Subcutaneous adipose tissue (tissue), 4 donors: ENCODE data around the gene KPNA4. TPM values are rescaled to one million over a fixed set of nuclear protein-coding genes. Genes with fewer than 3 reads are reported as not detected.

Experiments used
- CTCF ChIP-seq: fragments of 450-650 bp; IDR thresholded peaks from one replicate; pipeline ENCODE4 v1.5.1; 2016; ENCODE audit warnings: low read depth, mild to moderate bottlenecking, control low read depth, antibody characterized with exemption, moderate library complexity
- total RNA-seq, 4 donors: library from RNA; depleted of rRNA; stranded (reverse); fragments of >200 nt; gene quantifications; one replicate each; pipeline ENCODE4 v1.1.0, GENCODE V29; 2016

The KPNA4 gene
- total RNA-seq, 4 donors from 2014 or later = 31.1 to 70.3 (median 39.8) TPM

DNA sequence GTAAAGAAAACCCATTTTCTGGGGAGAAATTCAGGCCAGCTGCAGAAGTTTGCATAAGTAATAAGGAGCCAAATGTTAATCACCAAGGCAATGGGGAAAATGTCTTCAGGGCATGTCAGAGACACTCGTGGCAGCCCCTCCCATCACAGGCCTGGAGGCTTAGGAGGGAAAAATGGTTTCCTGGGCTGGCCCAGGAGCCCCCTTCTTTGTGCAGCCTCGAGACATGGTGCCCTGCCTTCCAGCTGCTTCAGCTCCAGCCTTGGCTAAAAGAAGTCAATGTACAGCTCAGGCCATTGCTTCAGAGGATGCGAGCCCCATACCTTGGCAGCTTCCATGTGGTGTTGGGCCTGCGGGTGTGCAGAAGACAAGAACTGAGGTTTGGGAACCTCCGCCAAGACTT, 95.2 kb downstream of the KPNA4 start:
- no peak for TF ChIP-seq CTCF

- TF ChIP-seq CTCF = no peak
Observed at GRCh38 chr3:160464971-160465370, 100.4 kb downstream of the KPNA4 start.

GRCh38 chr3:160464321-160464720, 101.0 kb downstream of the KPNA4 start:
- no peak for TF ChIP-seq CTCF

DNA sequence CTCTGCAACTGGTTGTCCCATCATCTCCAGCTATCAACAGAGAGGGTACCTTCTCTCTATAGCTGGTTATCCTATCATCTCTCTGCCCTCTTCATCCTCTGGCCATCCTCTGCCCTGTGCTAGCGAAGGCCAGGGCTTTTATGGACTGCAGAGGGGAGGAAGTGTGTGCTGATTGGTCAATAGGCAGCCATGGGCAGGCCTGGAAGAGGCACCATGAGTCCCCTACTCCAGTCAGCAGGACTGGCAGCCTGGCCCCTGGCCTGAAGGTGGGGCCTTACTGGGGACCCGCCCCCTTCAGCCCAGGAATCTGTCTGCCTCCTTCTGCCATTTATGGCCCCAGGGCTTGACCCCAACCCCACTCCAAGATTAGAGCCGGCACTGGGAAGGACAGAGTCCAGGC, 105.3 kb downstream of the KPNA4 start:
- no peak for TF ChIP-seq CTCF

DNA sequence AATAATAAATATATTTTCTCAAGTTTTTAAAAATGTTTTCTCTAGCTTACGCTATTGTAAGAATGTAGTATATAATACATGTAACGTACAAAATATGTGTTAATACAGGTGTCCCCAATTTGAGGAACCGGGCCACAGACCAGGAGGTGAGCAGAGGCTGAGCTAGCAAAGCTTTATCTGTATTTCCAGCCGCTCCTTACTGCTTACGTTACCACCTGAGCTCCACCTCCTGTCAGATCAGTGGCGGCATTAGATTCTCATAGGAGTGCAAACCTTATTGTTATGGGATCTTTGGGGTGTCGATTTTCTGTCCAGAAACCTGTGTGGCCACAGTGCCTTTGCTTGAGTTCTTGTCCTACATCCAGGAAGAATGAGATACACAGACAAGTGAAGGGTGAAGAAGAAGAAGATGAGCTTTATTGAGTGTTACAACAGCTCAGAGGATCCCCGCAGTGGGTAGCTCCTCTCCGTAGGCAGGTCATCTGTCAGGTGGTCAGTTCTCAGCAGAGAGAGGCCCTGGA, 105.9 kb downstream of the KPNA4 start:
- TF ChIP-seq CTCF = no peak

DNA sequence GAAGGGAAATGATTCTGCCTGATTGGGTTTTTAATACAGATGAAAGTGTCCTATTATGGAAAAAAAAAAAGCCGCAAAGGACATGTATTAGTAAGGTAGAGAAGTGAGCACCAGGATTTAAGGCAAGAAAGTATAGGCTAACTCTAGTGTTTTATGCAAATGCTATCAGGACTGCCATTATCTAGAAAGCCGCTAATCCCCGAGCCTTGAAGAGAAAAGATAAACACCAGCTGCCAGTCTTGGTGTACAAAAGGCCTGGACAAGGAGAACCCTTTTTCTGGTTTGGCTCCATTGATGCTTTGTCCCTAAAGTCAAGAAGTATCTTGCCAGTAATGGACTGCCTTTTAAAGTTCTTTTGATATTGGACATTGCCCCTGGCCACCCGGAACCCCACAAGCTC, 107.2 kb downstream of the KPNA4 start:
- no peak for TF ChIP-seq CTCF

DNA sequence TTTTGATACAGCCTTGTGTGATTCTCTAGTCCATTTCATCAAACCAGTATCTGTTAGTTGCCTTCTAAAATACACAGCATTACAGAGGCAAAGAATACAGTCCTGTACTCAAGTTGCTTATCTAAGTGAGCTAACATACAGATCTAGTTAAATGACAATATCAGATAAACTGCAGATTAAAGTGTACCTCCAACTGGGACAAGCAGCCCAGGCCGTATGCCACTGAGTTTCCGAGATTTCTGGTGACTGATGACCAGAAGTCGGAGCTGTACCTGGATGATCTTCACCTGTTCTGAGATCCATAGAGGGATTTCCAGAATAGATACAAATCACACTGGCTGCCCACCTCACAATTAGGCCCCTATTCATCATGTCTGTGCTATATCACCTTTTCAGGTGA, 109.5 kb downstream of the KPNA4 start:
- no peak for TF ChIP-seq CTCF
